ENCODE data around the gene TMUB2.

DNA sequence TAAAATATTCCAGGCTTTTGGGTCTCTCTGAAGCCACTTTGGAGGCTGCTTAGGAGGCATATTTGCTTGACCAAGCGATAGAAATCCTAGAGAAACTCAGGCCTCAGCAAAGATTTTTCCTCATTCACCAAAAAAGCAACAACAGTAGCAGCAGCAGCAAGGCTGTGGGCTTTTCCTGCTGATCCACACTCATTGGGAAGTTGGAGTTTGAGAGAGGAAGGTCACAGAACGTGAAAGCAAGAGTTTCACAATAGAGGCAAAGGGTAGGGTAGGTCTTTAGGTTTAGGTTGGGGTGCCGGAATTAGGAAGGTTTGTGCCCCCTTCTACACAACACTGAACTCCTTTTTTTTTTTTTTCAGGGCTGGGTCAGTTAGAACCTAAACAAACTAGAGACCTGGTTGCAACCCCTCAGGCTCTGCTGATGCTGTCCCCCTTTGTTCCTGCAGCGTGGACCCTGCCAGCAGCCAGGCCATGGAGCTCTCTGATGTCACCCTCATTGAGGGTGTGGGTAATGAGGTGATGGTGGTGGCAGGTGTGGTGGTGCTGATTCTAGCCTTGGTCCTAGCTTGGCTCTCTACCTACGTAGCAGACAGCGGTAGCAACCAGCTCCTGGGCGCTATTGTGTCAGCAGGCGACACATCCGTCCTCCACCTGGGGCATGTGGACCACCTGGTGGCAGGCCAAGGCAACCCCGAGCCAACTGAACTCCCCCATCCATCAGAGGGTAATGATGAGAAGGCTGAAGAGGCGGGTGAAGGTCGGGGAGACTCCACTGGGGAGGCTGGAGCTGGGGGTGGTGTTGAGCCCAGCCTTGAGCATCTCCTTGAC is 2.0 kb downstream of the TMUB2 start:
- TF ChIP-seq, protein P1, sequence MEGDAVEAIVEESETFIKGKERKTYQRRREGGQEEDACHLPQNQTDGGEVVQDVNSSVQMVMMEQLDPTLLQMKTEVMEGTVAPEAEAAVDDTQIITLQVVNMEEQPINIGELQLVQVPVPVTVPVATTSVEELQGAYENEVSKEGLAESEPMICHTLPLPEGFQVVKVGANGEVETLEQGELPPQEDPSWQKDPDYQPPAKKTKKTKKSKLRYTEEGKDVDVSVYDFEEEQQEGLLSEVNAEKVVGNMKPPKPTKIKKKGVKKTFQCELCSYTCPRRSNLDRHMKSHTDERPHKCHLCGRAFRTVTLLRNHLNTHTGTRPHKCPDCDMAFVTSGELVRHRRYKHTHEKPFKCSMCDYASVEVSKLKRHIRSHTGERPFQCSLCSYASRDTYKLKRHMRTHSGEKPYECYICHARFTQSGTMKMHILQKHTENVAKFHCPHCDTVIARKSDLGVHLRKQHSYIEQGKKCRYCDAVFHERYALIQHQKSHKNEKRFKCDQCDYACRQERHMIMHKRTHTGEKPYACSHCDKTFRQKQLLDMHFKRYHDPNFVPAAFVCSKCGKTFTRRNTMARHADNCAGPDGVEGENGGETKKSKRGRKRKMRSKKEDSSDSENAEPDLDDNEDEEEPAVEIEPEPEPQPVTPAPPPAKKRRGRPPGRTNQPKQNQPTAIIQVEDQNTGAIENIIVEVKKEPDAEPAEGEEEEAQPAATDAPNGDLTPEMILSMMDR (IDR thresholded peaks at IDR 0.05; ENCODE audit: low read depth, low read length) = no peak
- no peak for TF ChIP-seq EZH2phosphoT487 (IDR thresholded peaks at IDR 0.05; ENCODE audit: low read depth)
